Activated T-cell treated with anti-CD3 and anti-CD28 coated beads for 24 hours (primary cell): ENCODE measurements around the gene NALCN.

Experiments used
- DNase-seq: peaks from one replicate; pipeline ENCODE4 v3.0.0-alpha.2; 2020; ENCODE audit warnings: low read depth

NALCN gene

DNA sequence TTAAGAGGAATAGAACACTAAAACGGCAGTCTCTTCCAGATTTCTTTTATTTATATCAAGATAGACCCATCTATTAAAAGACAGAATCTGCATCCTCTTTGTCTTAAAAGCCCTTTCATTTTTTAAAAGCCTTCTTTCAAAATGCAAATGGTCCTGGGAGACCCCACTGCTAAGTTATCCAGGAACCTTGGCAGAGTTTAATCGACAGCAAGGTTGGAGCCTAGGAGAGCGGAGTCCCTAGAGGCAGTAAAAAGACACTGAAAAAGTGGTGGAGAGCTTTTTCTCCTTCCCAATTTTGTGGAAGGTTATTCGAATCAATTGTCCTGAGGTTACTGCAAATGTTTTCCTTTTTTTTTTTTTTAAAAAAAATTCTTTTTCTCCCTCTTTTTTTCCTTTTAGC, 294.7 kb downstream of the NALCN start:
- DNase-seq, result no peak

DNA sequence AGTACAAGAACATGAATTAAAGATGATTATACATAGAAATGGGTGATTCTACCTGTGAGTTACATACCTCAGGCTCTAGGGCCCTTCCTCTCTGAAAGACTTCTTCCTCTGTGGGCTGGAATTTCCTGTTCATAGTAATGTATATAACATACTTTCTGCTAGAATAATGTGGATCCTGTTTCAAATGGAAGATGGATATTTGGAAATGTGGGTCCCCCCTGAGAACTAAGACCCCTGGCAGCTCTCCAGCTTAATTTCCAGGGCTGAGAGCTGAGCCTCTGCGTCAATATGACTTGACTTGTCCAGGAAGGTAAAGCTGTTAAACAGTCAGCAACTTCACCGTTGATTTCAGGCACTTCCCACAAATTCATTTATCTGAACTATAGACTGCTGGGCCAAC, 296.3 kb downstream of the NALCN start:
- DNase-seq, result no peak

DNA sequence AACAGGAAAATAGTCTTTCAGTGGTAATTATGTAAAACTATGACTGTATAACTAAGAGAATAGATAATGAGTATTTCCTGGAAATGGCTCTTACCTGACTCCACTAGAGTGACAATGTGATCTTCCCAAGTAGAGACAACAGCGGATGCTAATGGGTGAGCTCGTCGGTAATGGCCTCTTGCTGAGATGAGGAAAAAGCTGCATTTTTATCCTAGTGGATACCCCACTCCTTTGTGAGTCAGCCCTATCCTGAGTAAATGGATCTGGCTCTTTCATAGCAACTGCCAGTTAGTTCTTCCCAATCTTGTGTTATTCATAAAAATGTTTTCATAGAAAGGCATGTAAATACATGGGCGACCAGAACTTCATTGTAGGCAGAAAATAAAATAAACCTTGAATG, 299.5 kb downstream of the NALCN start:
- DNase-seq, result no peak

DNA sequence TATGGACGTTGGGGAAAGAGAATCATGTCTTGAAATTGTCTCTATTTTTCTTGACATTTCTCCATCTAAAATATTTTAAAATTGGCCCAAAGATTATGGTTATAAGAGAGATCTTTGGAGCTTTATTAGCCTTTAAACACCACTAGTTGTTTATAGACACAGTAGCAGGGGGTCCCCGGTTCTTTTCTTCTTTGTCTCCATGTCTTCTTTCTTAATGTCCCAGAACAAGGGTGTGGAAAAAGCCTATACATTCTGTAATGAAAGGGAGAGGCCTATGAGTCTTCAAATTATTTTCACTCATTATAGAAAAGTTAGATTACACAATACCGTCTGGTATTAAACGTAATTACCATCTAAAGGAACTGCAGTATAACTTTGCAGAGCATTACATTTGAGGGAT, 300.0 kb downstream of the NALCN start:
- DNase-seq, result no peak

DNA sequence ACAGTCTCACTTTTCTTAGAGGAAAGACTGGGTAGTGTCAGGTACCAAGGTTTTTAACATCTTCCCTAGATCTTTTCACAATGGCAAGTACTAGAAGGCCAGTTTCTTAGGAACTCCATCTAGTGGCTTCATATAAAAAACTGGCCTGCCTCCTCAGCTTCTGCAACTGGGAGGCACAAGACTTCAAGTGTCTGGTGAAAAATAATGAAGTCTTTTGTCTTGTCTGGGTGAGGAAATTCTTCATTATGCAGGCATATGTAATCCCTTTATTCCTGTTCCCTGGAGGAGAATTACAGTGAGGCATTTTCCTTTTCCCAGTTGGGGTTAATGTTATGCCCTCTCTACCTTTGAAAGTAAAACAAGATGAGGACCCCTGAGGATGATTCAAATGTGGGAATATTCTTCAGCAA, 300.5 kb downstream of the NALCN start:
- DNase-seq, result no peak

DNA sequence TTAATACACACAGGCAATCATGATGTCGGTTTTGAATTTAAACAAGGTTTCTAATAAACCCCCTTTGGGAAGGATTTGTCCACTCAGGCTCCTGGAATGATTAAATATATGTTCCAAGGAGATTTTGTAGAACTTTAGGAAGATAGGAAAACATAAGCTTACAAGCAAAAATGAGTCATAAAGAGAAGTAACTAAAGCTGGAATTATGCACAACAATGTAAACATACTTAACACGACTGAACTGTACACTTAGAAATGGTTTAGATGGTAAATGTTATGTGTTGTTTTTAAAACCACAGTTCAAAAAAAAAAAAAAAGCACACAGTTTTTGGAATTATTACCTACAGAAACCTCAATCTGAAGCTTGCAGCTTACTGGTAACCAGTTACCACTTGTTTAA, 304.4 kb downstream of the NALCN start:
- no peak for DNase-seq

DNA sequence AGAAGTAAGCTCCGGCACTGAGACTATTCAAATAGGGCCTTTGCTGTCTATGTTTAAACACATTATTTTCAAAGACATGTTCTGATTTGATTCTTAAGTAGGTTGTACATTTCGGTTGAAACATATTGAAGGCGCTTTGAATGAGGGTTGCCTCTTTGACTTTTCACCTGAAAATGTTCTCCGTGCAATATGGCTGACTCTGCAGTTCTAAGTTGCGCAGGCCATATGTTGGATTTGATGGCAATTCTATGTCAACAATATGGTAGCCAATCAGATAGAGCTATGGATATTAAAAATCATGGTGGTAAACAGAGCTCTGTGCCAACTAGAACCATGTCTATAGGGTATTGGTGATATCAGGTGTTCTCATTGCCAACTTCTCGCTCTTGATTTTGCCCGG, 307.3 kb downstream of the NALCN start:
- DNase-seq, result no peak

DNA sequence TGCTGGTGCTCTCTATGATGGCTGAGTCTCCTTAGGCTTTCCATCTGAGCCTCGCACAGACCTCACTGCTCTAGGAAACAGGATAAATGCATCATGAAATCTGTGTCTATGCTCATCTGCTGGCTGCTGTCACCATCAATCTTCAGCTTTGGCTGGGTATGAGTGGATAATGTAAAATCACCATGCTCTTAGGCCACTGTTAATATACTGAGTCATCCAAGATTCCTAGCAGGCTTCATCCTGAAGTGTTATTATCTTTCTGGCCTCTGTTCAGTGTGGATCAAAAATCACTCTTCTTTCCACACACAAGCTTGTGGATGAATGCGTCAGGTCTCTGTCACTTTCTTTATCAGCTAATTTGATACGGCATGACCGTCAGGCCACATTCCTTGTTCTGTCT, 317.4 kb downstream of the NALCN start:
- no peak for DNase-seq

DNA sequence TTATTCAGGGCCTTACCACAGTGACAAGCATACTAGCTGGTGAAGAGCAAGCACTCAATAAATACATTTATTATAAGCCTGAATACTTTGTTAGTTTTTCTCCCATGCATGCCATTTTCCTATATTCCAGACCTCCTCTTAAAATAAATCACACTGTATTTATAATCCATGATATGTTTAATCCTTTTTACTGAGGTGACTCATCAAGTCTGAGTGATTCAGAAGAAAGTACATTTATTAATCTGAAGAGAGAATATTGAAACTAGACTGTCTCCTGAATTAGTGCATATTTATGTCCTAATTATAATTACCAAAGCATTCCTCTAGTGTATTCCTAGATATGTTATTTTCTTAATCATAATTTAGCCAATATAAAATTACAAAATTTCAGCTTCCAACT, 323.3 kb downstream of the NALCN start:
- no peak for DNase-seq

DNA sequence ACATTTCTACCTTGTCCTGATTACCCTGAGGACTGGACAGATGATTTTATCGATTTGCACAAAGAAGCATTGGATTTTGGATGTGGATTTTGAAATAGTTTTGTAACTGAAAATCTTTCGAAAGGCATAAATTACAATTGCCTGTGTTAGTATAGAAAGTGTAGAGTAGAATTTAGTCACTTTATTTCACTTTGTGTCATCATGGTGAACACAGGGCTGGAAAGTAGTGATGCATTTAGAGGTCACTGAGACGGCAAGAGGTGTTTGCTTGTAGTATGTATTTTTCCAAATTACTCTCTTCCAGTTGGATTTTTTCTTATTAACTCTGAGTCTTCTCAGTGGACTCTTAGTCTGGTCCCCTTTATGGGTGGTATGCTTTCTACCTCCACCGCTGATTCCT, 326.0 kb downstream of the NALCN start:
- DNase-seq, result no peak

DNA sequence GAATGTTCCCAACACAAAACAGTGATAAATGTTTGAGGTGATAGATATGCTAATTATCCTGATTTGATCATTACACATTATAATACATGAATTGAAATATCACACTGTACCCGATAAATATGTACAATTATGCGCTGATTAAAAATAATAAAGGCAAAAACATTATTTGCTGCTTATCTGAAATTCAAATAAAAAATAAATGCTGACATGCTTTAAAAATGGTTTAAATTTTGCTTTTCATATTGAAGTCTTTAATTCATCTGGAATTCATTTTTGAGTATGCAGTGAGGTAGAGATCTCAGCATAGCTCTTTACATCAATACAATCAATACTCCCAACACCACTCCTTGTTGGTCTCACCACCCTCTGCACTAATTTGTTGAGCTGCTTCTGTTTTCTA, 330.8 kb downstream of the NALCN start:
- DNase-seq, result no peak

DNA sequence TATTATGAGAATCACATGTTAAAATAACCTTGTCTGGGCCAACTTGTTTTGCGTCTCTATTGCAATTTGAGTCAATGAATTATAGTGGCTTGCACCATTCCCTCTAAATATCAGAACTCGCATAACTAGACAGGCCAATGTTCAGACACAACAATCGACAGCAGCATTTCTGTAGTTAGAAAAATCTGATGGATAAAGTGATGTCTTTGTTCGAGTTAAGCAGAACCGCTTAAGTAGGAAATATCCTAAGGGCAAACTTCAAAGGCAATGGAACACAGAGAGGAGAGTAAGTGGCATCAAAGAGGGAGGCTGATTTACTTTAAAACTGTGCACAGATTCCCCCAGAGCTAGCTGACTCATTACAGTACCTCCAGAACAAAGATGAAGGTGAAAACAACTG, 333.9 kb downstream of the NALCN start:
- DNase-seq, result no peak

DNA sequence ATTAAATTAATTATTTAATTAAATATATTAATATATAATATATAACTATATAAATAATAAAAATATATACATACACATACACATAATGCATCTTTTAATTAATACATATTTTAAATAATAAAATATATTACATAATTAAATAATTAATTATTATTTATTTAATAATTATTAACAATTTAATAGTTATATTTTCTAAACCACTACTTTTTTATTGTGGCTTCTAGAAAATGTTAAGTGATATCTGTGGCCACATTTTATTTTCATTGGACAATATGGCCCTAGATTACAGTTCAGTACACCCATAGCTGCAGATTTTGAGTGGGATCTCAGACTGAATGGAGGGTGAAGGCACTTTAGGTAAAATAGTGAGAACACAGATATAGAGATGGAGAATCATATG, 335.7 kb downstream of the NALCN start:
- DNase-seq, result no peak

DNA sequence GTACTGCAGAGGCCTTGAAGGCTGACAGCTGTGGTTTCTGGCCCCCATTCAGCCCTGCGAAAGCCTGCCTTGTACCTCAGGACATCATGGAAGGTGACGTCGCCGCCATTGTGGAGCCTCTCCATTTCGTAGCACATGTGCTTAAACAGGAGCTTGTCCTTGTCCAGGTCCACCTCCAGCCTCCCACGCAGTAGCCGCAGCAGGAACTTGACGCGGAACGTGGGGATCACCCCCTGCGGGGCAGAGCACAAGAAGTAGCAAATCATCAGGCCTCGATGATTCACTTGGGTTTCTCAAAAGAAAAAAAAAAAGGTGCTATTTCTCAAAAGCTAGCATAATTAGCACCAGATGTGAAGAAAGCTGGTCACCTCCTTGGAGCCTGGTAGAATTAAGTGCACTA, 351.0 kb downstream of the NALCN start:
- no peak for DNase-seq

DNA sequence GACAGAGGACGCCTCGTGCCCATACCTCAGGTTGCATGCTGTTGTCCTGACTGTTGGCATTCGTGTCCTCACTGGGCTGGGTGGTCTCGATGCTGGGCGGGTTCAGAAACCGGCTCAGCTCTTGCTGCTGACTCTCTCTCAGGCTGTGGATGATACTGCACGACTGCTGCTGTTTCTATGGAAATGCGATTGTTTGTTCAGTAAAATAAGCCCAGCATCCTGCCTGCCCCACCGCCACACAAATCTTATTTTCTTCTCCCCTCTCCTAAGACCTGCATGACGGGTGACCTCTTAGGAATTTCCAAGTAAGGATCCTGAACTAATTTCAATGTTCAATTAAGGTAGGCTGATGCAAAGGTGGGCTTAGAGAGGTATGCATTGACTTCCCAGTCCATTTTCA, 356.5 kb downstream of the NALCN start:
- DNase-seq, result no peak

DNA sequence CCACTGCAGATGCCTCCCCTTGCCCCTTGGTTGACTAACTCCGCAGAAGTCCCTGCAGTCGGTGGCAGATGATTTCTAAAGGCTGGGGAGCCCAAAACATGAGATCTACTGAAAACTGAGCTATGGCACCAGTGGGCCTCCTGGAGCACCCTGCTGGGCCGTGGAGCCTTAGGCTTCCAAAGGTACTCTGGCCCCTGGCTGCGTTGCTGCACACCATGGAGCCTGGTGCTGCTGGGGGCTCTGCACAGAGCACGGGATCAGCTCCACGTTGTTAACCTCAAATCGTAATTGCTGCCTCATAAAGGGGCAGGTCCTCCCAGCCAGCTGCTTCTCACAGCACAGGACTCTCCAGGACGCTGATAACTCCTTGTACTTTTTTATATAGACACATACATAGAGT, 357.5 kb downstream of the NALCN start:
- no peak for DNase-seq

DNA sequence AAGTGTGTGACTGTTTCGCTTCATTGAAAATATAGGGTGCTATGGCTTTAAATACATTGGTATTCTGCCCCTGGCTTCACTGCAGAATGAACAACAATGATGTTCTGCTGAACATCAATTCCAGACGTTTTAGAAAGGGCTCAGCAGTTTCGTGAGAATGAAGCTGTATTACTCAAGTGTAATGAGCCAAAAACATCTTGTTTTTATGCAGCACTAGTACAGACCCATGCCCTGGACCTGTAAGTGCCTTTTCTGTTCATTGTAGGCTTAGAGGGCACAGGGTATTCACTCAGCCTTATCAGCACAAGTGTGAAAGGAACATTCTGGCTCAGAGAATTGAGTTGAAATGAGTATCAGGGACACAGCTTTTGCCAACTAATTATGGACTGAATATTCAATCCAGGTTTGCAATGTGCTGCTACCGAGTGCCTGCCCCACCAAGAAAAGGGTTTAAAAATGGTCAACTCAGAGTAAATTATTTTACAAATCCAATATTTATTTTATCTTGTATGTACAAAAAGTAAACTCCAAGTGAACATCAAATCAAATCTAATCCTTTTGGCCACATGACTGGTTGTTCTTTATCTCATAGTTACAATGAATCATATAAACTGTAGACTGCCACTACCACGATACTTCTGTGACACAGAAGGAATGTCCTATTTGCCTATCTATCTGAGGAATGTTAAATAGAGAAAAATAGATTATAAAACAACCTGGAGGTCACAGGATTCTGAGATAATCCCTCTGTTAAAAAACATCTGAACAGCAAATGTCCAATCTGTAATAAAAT, 362.8 kb downstream of the NALCN start:
- no peak for DNase-seq

DNA sequence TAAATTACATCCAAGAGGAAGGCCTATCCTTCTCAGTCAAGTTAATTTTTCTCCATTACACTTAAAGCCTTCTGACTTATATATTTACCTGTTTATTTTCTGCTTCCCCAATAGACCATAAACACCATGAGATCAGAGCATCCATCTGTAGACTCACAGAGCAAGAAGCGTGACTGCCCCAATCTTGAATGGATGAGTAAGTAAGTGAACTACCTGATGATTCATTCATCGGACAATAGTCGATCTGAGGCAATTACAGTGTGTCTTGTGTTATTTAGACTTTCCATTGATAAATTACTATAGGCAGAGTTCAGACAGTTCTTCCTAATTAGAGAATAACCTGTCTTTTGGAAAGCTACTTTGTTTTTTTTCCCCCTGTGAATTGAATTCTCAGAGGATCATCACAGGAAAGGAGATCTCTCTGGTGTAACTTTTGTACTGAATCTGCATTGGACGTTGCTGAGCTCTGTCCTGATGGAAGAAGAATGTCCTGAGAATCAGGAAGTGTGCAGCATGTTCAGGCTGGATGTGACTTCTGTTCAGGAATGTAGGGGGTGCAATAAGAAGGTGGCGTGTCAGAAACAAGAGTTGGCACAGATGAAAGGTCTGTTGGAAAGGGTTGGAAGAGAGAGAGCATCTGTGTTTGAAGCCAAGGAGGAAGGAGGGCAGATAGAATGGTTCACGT, 367.0 kb downstream of the NALCN start:
- no peak for DNase-seq

DNA sequence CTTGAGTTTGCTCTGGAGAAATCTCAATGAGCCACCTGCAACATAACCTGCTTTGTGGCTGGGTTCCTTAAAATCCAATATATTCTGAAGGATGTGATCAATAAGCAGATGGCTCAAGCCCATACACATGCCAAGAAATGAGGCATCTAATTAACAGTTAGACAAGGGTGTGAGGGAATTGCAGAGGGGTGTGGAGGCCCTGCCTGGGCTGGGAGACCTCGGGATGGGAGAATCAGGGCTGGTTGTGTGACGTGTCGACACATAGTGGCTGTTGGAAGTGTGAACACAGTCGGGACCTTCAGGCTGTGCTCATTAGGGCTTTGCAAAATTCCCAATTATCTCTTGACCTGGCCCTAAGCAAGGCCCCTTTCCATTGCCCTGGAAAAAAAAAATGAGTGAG, 379.8 kb downstream of the NALCN start:
- DNase-seq, result no peak

DNA sequence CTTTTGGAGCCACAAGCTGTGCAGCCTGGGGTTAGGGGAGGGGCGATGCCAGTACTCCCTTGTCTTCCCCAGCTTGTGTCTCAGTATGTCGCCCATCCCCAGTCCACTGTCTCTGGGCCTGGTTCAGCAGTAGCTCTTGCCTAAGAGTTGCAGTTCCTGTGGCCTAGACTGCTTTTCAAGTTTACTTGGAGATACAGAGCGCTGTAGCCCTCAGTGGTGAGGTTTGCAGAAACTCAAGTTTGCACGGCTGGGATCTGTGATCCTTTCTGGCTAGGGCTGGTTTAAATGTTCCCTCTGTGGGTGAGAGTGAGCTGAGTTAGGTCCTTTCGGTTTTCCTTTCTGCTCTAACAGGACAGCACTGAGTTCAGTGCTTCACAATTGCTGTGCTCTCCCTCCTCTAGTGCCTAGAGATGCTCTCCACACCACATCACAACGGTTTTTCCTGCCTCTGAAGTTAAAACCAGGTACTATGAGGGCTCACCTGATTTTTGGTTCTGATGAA, 381.1 kb downstream of the NALCN start:
- DNase-seq, result no peak

DNA sequence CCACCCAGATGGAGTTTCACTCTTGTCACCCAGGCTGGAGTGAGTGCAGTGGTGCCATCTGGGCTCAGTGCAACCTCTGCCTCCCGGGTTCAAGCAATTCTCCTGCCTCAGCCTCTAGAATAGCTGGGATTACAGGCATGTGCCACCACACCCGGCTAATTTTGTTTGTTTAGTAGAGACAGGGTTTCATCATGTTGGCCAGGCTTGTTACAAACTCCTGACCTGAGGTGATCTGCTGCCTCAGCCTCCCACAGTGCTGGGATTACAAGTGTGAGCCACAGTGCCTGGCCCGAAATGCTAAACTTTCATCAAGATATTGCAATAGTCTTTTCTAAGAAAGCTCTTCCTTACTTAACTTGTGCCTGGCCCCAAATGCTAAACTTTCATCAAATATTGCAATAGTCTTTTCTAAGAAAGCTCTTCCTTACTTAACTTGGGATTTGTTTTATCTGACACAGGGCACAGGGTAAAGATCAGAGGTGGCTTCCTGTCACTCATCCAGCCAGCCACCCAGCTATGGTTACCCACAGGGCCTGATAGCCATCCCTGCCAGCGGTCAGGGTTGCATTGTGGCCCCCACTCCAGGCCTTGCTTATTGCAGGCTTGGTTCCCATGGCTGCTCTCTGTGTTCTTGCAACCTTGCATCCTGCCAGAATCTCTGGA, 389.4 kb downstream of the NALCN start:
- no peak for DNase-seq

DNA sequence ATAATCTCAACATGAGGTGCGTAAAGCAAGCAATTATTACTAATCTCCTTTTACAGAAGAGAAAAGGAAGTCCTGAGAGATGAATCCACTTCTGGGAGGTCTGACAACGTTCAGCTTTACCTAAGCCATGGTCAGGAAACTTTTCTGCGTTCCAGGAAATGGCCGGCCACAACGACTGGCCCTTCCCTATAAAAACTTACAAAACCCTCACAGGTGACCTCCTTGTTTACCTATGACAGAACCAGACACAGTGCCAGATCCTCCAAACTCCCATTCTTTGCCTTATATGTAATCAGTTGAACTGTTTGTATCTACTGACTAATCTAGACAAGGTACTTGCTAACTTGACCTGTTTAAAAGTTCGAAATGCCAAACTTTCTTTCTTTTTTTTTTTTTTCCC, 390.0 kb downstream of the NALCN start:
- no peak for DNase-seq

DNA sequence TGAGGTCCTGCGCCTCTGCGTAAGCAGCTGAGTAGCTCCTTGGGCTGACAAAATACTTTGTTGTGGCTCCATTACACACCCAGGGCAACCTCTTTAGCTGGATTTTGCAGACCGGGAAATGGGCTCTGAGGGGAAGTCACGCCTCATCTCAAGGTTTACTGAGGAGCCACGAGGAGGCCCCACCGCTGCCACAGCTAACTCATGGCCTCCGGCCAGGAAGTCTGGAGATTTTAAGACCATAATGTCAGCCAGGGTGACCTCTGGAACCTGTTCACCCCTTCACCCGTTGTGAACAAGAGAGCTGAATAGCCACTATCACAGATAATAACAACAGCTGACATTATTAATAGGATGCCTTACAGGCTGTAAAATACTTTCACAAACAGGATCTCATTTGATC, 390.4 kb downstream of the NALCN start:
- DNase-seq, result no peak
